ENCODE results near the gene FAM110A.

FAM110A gene

DNA sequence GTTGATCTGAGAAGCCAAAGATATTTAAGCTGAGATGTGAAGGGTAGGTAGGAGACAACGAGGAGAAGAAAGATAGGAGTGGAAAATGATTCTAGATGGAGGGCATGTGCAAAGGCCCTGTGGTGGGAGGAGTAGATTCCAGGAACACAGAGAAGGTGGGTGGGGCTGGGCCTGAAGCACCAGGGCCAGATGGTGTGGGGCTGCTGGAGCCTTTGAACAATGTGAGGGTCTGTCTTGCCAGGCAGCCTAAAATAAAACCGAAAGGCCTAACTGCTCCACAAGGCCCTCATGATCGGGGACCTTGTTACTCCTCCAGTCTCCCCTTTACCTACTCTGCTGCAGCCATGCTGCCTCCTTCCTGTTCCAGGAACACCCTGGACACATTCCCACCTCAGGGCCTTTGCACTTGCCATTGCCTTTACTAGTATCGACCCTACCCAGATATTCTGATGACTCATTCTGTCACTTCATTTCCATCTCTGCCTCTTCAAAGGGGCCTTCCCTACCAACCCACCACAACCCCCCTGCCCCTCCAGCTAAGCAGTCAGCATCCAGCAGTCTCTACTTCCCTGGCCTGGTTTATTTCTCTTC lies 20.0 kb downstream of the FAM110A start:
- H3K4me1 ChIP-seq (ENCODE audit: control insufficient read depth, insufficient read depth, low read length, poor library complexity, severe bottlenecking) = peaks cover 14% of the 10 kb centered on the region
- no peaks in the 10 kb centered on the region for H3K36me3 ChIP-seq (ENCODE audit: control insufficient read depth, insufficient read depth, low read length)
- no peaks in the 10 kb centered on the region for H3K27me3 ChIP-seq (replicated peaks; ENCODE audit: control insufficient read depth, insufficient read depth, low read length, poor library complexity, severe bottlenecking)
- H3K27ac ChIP-seq (ENCODE audit: insufficient read depth, low read length, poor library complexity, severe bottlenecking) = no peak overlapping the region
- no peak for DNase-seq
- H3K4me3 ChIP-seq (ENCODE audit: insufficient read depth, low read depth, low read length, poor library complexity, severe bottlenecking) = no peak overlapping the region
- no peaks in the 10 kb centered on the region for H3K9me3 ChIP-seq (ENCODE audit: control insufficient read depth, low read length)

GRCh38 chr20:854601-855000 lies 21.1 kb downstream of the FAM110A start:
- DNase-seq = no peak
- Histone ChIP-seq H3K4me3 (ENCODE audit: insufficient read depth, low read depth, low read length, poor library complexity, severe bottlenecking) (no peak overlapping the region), H3K27ac (ENCODE audit: insufficient read depth, low read length, poor library complexity, severe bottlenecking) (no peak overlapping the region), H3K9me3 (ENCODE audit: control insufficient read depth, low read length) (no peaks in the 10 kb centered on the region), H3K4me1 (ENCODE audit: control insufficient read depth, insufficient read depth, low read length, poor library complexity, severe bottlenecking) (peaks cover 18% of the 10 kb centered on the region), H3K36me3 (ENCODE audit: control insufficient read depth, insufficient read depth, low read length) (no peaks in the 10 kb centered on the region), H3K27me3 (replicated peaks; ENCODE audit: control insufficient read depth, insufficient read depth, low read length, poor library complexity, severe bottlenecking) (no peaks in the 10 kb centered on the region)

DNA sequence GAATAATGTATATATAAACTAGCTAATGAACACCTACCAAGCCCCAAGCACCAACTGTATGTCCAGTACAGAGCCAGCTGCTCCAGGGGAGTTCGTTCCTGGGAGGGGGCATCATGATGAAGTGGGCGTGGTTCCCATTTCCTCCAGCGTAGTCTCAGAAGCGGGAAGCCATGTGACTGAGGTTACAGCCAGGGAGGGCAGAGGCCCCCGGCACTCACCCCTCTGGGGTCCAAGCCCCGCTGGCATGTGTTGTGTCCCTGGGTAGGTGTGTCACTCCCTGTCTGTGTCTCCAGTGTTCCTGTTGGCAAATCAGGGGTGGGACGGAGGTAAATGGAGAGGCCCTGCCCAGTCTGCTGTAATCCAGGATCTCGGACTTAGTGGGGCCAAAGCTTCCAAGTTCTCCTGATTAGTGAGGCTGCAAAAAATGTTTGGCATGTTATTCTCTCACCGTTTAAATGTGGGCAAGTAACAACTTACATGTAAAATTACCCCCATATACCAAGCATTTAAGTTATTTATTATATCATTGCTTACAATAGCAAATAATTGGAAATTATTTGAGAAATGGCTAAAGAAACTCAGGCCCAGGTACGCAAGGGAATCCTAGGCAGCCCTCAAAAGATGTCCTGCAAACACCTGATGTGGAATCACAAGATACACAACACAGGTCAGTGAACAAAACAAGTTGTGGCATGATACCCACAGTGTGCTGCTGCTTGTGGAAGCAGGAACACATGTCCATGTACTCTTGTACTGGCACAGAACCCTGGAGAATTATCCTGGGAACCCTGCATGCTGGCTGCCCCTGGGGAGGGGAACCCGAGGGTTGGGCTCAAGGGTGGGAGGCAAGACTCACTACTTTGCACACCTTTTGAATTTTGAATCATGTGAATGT lies 22.2 kb downstream of the FAM110A start:
- no peak overlapping the region for H3K27ac ChIP-seq (ENCODE audit: insufficient read depth, low read length, poor library complexity, severe bottlenecking)
- peaks cover 19% of the 10 kb centered on the region for H3K4me1 ChIP-seq (ENCODE audit: control insufficient read depth, insufficient read depth, low read length, poor library complexity, severe bottlenecking)
- no peak overlapping the region for H3K4me3 ChIP-seq (ENCODE audit: insufficient read depth, low read depth, low read length, poor library complexity, severe bottlenecking)
- H3K36me3 ChIP-seq (ENCODE audit: control insufficient read depth, insufficient read depth, low read length) = no peaks in the 10 kb centered on the region
- no peak for DNase-seq
- H3K9me3 ChIP-seq (ENCODE audit: control insufficient read depth, low read length) = no peaks in the 10 kb centered on the region
- H3K27me3 ChIP-seq (replicated peaks; ENCODE audit: control insufficient read depth, insufficient read depth, low read length, poor library complexity, severe bottlenecking) = no peaks in the 10 kb centered on the region

GRCh38 chr20:856361-856775 lies 22.9 kb downstream of the FAM110A start:
- Histone ChIP-seq H3K36me3 (ENCODE audit: control insufficient read depth, insufficient read depth, low read length) (no peaks in the 10 kb centered on the region), H3K4me1 (ENCODE audit: control insufficient read depth, insufficient read depth, low read length, poor library complexity, severe bottlenecking) (peaks cover 19% of the 10 kb centered on the region), H3K9me3 (ENCODE audit: control insufficient read depth, low read length) (no peaks in the 10 kb centered on the region), H3K27me3 (replicated peaks; ENCODE audit: control insufficient read depth, insufficient read depth, low read length, poor library complexity, severe bottlenecking) (no peaks in the 10 kb centered on the region), H3K4me3 (ENCODE audit: insufficient read depth, low read depth, low read length, poor library complexity, severe bottlenecking) (no peak overlapping the region), H3K27ac (ENCODE audit: insufficient read depth, low read length, poor library complexity, severe bottlenecking) (no peak overlapping the region)
- DNase-seq = no peak

GRCh38 chr20:858011-858410 lies 24.5 kb downstream of the FAM110A start:
- H3K4me3 ChIP-seq (ENCODE audit: insufficient read depth, low read depth, low read length, poor library complexity, severe bottlenecking) = no peak overlapping the region
- no peaks in the 10 kb centered on the region for H3K9me3 ChIP-seq (ENCODE audit: control insufficient read depth, low read length)
- DNase-seq = no peak
- H3K4me1 ChIP-seq (ENCODE audit: control insufficient read depth, insufficient read depth, low read length, poor library complexity, severe bottlenecking) = peaks cover 19% of the 10 kb centered on the region
- no peak overlapping the region for H3K27ac ChIP-seq (ENCODE audit: insufficient read depth, low read length, poor library complexity, severe bottlenecking)
- no peaks in the 10 kb centered on the region for H3K36me3 ChIP-seq (ENCODE audit: control insufficient read depth, insufficient read depth, low read length)
- no peaks in the 10 kb centered on the region for H3K27me3 ChIP-seq (replicated peaks; ENCODE audit: control insufficient read depth, insufficient read depth, low read length, poor library complexity, severe bottlenecking)

DNA sequence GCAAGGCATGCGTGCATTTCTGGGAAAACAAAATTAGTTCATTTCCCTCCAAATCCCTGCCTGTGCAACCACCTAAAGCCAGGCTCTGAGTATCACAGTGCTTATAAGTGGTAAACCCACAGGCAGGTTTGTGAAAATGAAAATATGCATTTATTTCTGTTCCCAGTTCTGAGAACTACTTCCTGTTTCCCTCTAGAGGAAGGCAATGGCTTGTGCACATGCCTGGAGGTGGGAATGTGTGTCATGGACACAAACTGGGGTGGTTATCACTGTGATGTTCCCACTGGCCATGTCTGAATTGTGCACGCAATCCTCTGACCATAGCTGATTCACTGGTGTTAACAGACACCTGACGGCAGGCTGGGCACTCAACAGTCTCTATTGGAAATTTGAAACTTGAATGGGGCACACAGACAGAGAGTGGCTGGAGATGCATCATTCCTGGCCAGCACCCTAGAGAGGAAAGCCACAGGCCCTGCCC lies 26.3 kb downstream of the FAM110A start:
- no peaks in the 10 kb centered on the region for H3K9me3 ChIP-seq (ENCODE audit: control insufficient read depth, low read length)
- no peak overlapping the region for H3K4me3 ChIP-seq (ENCODE audit: insufficient read depth, low read depth, low read length, poor library complexity, severe bottlenecking)
- H3K36me3 ChIP-seq (ENCODE audit: control insufficient read depth, insufficient read depth, low read length) = no peaks in the 10 kb centered on the region
- no peak for DNase-seq
- no peak overlapping the region for H3K27ac ChIP-seq (ENCODE audit: insufficient read depth, low read length, poor library complexity, severe bottlenecking)
- H3K4me1 ChIP-seq (ENCODE audit: control insufficient read depth, insufficient read depth, low read length, poor library complexity, severe bottlenecking) = peaks cover 19% of the 10 kb centered on the region
- no peaks in the 10 kb centered on the region for H3K27me3 ChIP-seq (replicated peaks; ENCODE audit: control insufficient read depth, insufficient read depth, low read length, poor library complexity, severe bottlenecking)

- Histone ChIP-seq H3K4me3 (ENCODE audit: insufficient read depth, low read depth, low read length, poor library complexity, severe bottlenecking) (no peak overlapping the region), H3K27ac (ENCODE audit: insufficient read depth, low read length, poor library complexity, severe bottlenecking) (no peak overlapping the region), H3K36me3 (ENCODE audit: control insufficient read depth, insufficient read depth, low read length) (no peaks in the 10 kb centered on the region), H3K9me3 (ENCODE audit: control insufficient read depth, low read length) (no peaks in the 10 kb centered on the region), H3K27me3 (replicated peaks; ENCODE audit: control insufficient read depth, insufficient read depth, low read length, poor library complexity, severe bottlenecking) (no peaks in the 10 kb centered on the region), H3K4me1 (ENCODE audit: control insufficient read depth, insufficient read depth, low read length, poor library complexity, severe bottlenecking) (peaks cover 11% of the 10 kb centered on the region)
- DNase-seq = no peak
Measured at GRCh38 chr20:860891-861290, 27.4 kb downstream of the FAM110A start.

- H3K36me3 ChIP-seq (ENCODE audit: control insufficient read depth, insufficient read depth, low read length) = no peaks in the 10 kb centered on the region
- H3K4me1 ChIP-seq (ENCODE audit: control insufficient read depth, insufficient read depth, low read length, poor library complexity, severe bottlenecking) = no peaks in the 10 kb centered on the region
- no peak for DNase-seq
- no peaks in the 10 kb centered on the region for H3K9me3 ChIP-seq (ENCODE audit: control insufficient read depth, low read length)
- H3K4me3 ChIP-seq (ENCODE audit: insufficient read depth, low read depth, low read length, poor library complexity, severe bottlenecking) = no peak overlapping the region
- H3K27me3 ChIP-seq (replicated peaks; ENCODE audit: control insufficient read depth, insufficient read depth, low read length, poor library complexity, severe bottlenecking) = no peaks in the 10 kb centered on the region
- H3K27ac ChIP-seq (ENCODE audit: insufficient read depth, low read length, poor library complexity, severe bottlenecking) = no peak overlapping the region
Measured at GRCh38 chr20:865440-865839, 31.9 kb downstream of the FAM110A start.

GRCh38 chr20:868279-868678 lies 34.8 kb downstream of the FAM110A start:
- Histone ChIP-seq H3K4me3 (ENCODE audit: insufficient read depth, low read depth, low read length, poor library complexity, severe bottlenecking) (no peak overlapping the region), H3K27ac (ENCODE audit: insufficient read depth, low read length, poor library complexity, severe bottlenecking) (no peak overlapping the region), H3K4me1 (ENCODE audit: control insufficient read depth, insufficient read depth, low read length, poor library complexity, severe bottlenecking) (no peaks in the 10 kb centered on the region), H3K9me3 (ENCODE audit: control insufficient read depth, low read length) (no peaks in the 10 kb centered on the region), H3K36me3 (ENCODE audit: control insufficient read depth, insufficient read depth, low read length) (no peaks in the 10 kb centered on the region), H3K27me3 (replicated peaks; ENCODE audit: control insufficient read depth, insufficient read depth, low read length, poor library complexity, severe bottlenecking) (no peaks in the 10 kb centered on the region)
- no peak for DNase-seq

GRCh38 chr20:869606-870005 lies 36.1 kb downstream of the FAM110A start:
- H3K36me3 ChIP-seq (ENCODE audit: control insufficient read depth, insufficient read depth, low read length) = no peaks in the 10 kb centered on the region
- H3K27ac ChIP-seq (ENCODE audit: insufficient read depth, low read length, poor library complexity, severe bottlenecking) = no peak overlapping the region
- no peak for DNase-seq
- H3K27me3 ChIP-seq (replicated peaks; ENCODE audit: control insufficient read depth, insufficient read depth, low read length, poor library complexity, severe bottlenecking) = no peaks in the 10 kb centered on the region
- H3K4me1 ChIP-seq (ENCODE audit: control insufficient read depth, insufficient read depth, low read length, poor library complexity, severe bottlenecking) = no peaks in the 10 kb centered on the region
- H3K4me3 ChIP-seq (ENCODE audit: insufficient read depth, low read depth, low read length, poor library complexity, severe bottlenecking) = no peak overlapping the region
- no peaks in the 10 kb centered on the region for H3K9me3 ChIP-seq (ENCODE audit: control insufficient read depth, low read length)
